ACHN (cell line): ENCODE measurements around the gene SMAGP.
"Not testable (repeated sequence)": the region's sequence is repeated elsewhere in the genome, so short reads cannot be mapped to it uniquely, and the experiment has no call there.

Experiments used
- DNase-seq: peaks from one replicate; pipeline ENCODE4 v3.0.0-alpha.2; 2015
- in situ Hi-C: cut with HindIII; loops from 2 replicates; pipeline ENCODE4 v1.10.0; 2017; ENCODE audit warnings: low sequenced_read_pairs, low pct_ligation_motif_present, low pct_unique_long_range_greater_than_20kb

SMAGP gene

GRCh38 chr12:51269174-51270066 lies 795 bp downstream of the SMAGP start:
- DNase-seq, result peak; percentile 72
- in situ Hi-C loops, result no loop called here

GRCh38 chr12:51265024-51265423 lies 5.2 kb downstream of the SMAGP start:
- in situ Hi-C loops, result no loop called here
- DNase-seq, result no peak

GRCh38 chr12:51264297-51264696 lies 5.9 kb downstream of the SMAGP start:
- in situ Hi-C loops, result no loop called here
- no peak for DNase-seq

- in situ Hi-C loops, result no loop called here
- DNase-seq, result no peak
Observed at GRCh38 chr12:51263341-51263740, 6.9 kb downstream of the SMAGP start.

DNA sequence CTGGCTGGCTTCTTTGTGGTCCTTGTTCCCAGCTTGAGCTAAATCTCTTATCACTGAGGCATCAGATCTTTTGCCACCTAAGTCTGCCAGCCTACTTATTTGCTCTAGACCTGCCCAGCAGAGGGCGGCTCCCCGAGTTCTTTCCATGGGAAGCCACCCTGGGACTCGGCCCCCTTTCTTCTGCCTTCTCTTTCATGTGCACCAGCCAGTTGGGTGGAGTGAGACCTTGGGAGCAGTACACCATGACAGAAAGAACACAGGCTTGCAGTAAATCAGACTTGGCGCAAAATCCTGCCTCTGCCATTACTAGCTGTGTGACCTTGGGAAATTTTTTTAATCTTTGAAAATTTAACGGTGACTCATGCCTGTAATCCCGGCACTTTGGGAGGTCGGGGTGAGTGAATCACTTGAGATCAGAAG lies 7.4 kb downstream of the SMAGP start:
- peak; percentile 90 for DNase-seq
- in situ Hi-C loops, result no loop called here

DNA sequence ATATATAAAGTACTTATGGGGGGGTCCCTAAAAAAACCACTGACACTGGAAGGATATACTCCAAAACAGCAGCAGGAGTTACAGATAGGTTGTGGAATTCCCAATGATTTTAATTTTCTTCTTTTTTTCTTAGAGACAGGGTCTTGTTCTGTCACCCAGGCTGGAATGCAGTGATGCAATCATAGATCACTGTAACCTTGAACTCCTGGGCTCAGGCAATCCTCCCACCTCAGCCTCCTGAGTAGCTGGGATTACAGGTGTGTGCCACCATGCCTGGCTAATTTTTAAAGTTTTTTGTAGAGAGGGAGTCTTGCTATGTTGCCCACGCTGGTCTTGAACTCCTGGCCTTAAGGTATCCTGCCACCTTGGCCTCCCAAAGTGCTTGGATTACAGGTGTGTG lies 10.6 kb downstream of the SMAGP start:
- in situ Hi-C loops, DNase-seq: not testable (repeated sequence)

DNA sequence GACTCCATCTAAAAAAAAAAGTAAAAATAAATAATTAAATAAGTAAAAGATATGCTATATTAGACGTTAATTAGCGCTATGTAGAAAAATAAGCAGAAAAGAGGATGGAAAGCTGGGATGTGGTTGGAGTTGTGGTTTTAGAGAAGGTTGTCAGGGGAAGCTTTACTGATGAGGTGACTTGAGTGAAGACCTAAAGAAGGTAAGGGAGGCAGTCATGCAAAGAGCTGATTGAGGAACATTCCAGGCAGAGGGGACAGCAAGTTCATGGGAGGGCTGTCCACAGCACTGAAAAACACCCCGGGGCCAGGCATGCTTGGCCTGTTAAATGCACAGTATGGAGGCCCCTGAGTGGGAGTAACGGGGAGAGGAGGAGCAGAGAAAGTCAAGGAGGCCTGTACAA lies 15.7 kb downstream of the SMAGP start:
- in situ Hi-C loops, result no loop called here
- DNase-seq, result no peak

DNA sequence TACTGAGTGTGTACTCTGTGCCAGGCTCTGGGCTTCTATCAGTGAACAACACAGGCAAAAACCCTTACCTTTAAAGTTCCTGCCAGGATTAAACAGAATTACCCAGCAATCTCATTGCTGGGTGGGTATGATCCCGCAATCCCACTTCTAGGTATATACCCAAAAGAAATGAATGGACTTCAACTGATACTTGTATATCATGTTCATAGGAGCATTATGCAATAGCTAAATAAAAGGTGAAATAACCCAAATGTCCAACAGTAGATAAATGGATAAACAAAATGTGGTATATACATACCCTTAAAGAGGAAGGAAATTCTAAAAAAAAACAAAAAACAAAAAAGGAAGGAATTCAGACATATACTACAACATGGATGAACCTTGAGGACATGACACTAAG lies 16.9 kb downstream of the SMAGP start:
- in situ Hi-C loops, result no loop called here
- DNase-seq, result no peak

- DNase-seq, result no peak
- in situ Hi-C loops, result no loop called here
Observed at GRCh38 chr12:51247523-51248206, 22.6 kb downstream of the SMAGP start.

DNA sequence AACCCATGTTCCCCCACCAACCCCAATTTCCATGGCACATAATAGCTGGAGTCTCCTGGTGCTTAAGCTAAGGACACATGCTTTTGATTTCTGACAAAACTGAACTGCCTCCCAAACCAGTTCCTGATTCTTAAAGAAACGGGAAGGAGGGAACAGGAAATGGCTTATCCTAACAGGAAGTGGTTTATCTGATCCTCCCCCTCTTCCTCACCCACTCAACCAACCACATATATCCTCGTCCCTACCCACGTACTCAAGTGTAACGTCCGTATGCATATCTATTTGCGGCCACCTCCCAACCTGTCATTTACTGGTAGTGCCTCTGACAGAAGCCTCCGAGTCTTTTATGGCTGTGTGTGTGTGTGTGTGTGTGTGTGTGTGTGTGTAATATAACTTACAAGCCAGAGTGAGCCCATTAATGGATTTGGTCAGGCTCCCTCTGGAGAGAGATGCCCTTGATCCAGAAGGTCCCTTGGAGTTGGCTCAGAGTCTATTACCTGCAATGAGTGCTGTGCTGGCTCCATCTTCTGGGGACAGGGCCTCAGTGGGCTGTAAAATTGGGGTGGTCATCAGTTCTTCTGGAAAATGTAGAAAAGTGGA lies 23.9 kb downstream of the SMAGP start:
- in situ Hi-C loops, result no loop called here
- peak; percentile 28 for DNase-seq

- in situ Hi-C loops, result no loop called here
- DNase-seq, result no peak
Observed at GRCh38 chr12:51245476-51246253, 24.6 kb downstream of the SMAGP start.

GRCh38 chr12:51244269-51244668 lies 25.9 kb downstream of the SMAGP start:
- in situ Hi-C loops, result no loop called here
- no peak for DNase-seq

DNA sequence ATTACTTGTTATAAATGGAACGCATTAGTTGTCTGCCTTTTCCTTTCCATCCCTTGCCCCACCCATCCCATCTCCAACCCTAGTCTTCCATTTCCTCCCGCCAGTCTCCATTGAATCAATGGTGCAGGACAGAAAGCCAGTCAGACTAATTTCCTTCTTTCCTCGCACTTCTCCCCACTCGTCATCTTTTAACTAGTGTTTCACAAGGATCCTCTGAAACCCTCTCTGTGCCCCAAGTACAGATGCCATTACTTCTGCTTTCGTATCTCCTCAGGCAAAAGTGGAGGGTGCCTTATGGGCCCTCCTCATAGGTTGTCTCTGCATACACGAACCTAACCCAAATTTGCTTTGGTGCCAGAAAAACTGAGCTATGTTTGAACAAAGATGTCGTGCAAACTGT lies 27.3 kb downstream of the SMAGP start:
- in situ Hi-C loops, result no loop called here
- no peak for DNase-seq

- in situ Hi-C loops, result no loop called here
- DNase-seq, result no peak
Observed at GRCh38 chr12:51242120-51242519, 28.1 kb downstream of the SMAGP start.

GRCh38 chr12:51240971-51241370 lies 29.2 kb downstream of the SMAGP start:
- in situ Hi-C loops, result no loop called here
- peak; percentile 56 for DNase-seq

- in situ Hi-C loops, result no loop called here
- DNase-seq, result peak; percentile 99
Observed at GRCh38 chr12:51238510-51239334, 31.5 kb downstream of the SMAGP start, which contains the start of gene DAZAP2. TSS of gene DAZAP2 (plus strand) at chr12:51238826. CDS start at chr12:51238908, 82 bp downstream.

- in situ Hi-C loops, result no loop called here
- no peak for DNase-seq
Observed at GRCh38 chr12:51238037-51238509, 32.1 kb downstream of the SMAGP start.

GRCh38 chr12:51234530-51234929 lies 35.7 kb downstream of the SMAGP start:
- DNase-seq, result no peak
- in situ Hi-C loops, result no loop called here
